ENCODE data around the gene F2RL2.

Gene F2RL2

GRCh38 chr5:76576450-76576849, 46.8 kb downstream of the F2RL2 start:
- no peak for TF ChIP-seq CTCF (IDR thresholded peaks at IDR 0.05; ENCODE audit: low read depth, low read length)
- no peaks in the 10 kb centered on the region for H3K27me3 ChIP-seq (ENCODE audit: insufficient read depth, low read depth, severe bottlenecking)

GRCh38 chr5:76571559-76571958, 51.6 kb downstream of the F2RL2 start:
- Histone ChIP-seq H3K4me3 (ENCODE audit: low read depth, low read length) (no peak overlapping the region), H3K27me3 (ENCODE audit: insufficient read depth, low read depth, severe bottlenecking) (no peaks in the 10 kb centered on the region), H3K36me3 (no peaks in the 10 kb centered on the region; the same call in 1 of the 2 replicates), H3K27ac (no peak overlapping the region), H3K9me3 (ENCODE audit: severe bottlenecking) (no peaks in the 10 kb centered on the region)
- no peak for TF ChIP-seq CTCF (IDR thresholded peaks at IDR 0.05; ENCODE audit: low read depth, low read length)
- no peak for DNase-seq

More at GRCh38 chr5:76576450-76576849, 46.8 kb downstream of the F2RL2 start:
- H3K27ac ChIP-seq: no peak overlapping the region
- H3K4me3 ChIP-seq (ENCODE audit: low read depth, low read length): no peak overlapping the region
- no peaks in the 10 kb centered on the region for H3K36me3 ChIP-seq
- no peaks in the 10 kb centered on the region for H3K9me3 ChIP-seq (ENCODE audit: severe bottlenecking)
- DNase-seq: no peak

GRCh38 chr5:76570153-76570552, 53.0 kb downstream of the F2RL2 start:
- H3K27ac ChIP-seq: no peak overlapping the region
- H3K9me3 ChIP-seq (ENCODE audit: severe bottlenecking): no peaks in the 10 kb centered on the region
- TF ChIP-seq CTCF (IDR thresholded peaks at IDR 0.05; ENCODE audit: low read depth, low read length): no peak
- no peaks in the 10 kb centered on the region for H3K27me3 ChIP-seq (ENCODE audit: insufficient read depth, low read depth, severe bottlenecking)
- no peak for DNase-seq
- H3K4me3 ChIP-seq (ENCODE audit: low read depth, low read length): no peak overlapping the region
- no peaks in the 10 kb centered on the region; the same call in 1 of the 2 replicates for H3K36me3 ChIP-seq

Data from WERI-Rb-1 (cell line).